ENCODE results near the gene WIZ. TPM values are rescaled to one million over a fixed set of nuclear protein-coding genes. Genes with fewer than 3 reads are reported as not detected.

The WIZ gene
- total and polyA plus RNA-seq, 9 of the 15 experiments (the other 6 are each of a cell fraction or from before 2014, with no cell fraction given): 0.06 to 37.5 (median 4.8) TPM

GRCh38 chr19:15445227-15445605, 4.5 kb downstream of the WIZ start (continued):
- TF ChIP-seq TAF1 (IDR thresholded peaks at IDR 0.05; ENCODE audit: control insufficient read depth, extremely low read depth, insufficient read depth, low read length, severe bottlenecking): no peak
- TF ChIP-seq SMARCE1 (IDR thresholded peaks at IDR 0.05): no peak
- no peak for TF ChIP-seq HMG20A (CRISPR knock-in tag; conservative IDR thresholded peaks at IDR 0.05)
- no peak for TF ChIP-seq DEAF1 (CRISPR knock-in tag; IDR thresholded peaks at IDR 0.05)

- WGBS (ENCODE audit: insufficient coverage, low coverage, missing lambda C conversion rate): 4% methylated on average over 15 of the region's 15 CpGs
- DNase-seq (ENCODE audit: extremely low read depth in 1 of 4, low spot score in 3 of 4) (no peak), FAIRE-seq (no peak), ATAC-seq (no peak)
- peaks cover 8 to 28% of the 10 kb centered on the region in 2 experiments for H3K4me1 ChIP-seq (replicated peaks in 1 of 2; ENCODE audit: control insufficient read depth in 2 of 2, insufficient read depth in 2 of 2, low read length in 2 of 2)
- H3K9me3 ChIP-seq (replicated peaks; ENCODE audit: control insufficient read depth, insufficient read depth, low read depth, low read length): no peaks in the 10 kb centered on the region
- intact Hi-C loops (cut with micrococcal nuclease) (no loop called here), in situ Hi-C loops (cut with MboI) (no loop called here)
- no peaks in the 10 kb centered on the region; the same call in 1 of the 2 replicates for H4K20me1 ChIP-seq (replicated peaks; ENCODE audit: control insufficient read depth, insufficient read depth, low read length)
- peaks cover 10 to 59% of the 10 kb centered on the region in 2 experiments; a peak in 3 of 5 replicates for H3K27me3 ChIP-seq (ENCODE audit: control insufficient read depth in 2 of 2, insufficient read depth in 2 of 2, low read length in 2 of 2)
- POLR2A ChIA-PET: no interaction called here
- no peak overlapping the region for H3K4me3 ChIP-seq
- no peak overlapping the region for H3K9ac ChIP-seq (ENCODE audit: insufficient read depth in 1 of 2, low read depth in 2 of 2, low read length in 2 of 2)
- H3K9me1 ChIP-seq (ENCODE audit: control insufficient read depth, insufficient read depth, low read length): no peaks in the 10 kb centered on the region
- H3K4me2 ChIP-seq (ENCODE audit: insufficient read depth, low read length): no peak overlapping the region
- CTCF ChIA-PET (ENCODE audit: low intra/inter-chr PET ratio): no interaction called here
- no peaks in the 10 kb centered on the region for H3K36me3 ChIP-seq (ENCODE audit: control insufficient read depth, insufficient read depth, low read length)
- no peaks in the 10 kb centered on the region for H3K79me2 ChIP-seq (ENCODE audit: control insufficient read depth, insufficient read depth, low read length)
- no TSS peak for BruUV-seq (replicated peaks)
- H3K27ac ChIP-seq (ENCODE audit: extremely low read depth, low read depth, low read length): no peak overlapping the region
- H2AFZ ChIP-seq (ENCODE audit: low read depth, low read length): no peak overlapping the region
- TF ChIP-seq BHLHE40 (IDR thresholded peaks at IDR 0.05; ENCODE audit: low read length): no peak
- no peak for TF ChIP-seq NFYB (IDR thresholded peaks at IDR 0.05; ENCODE audit: extremely low read depth, insufficient read length)
- TF ChIP-seq KDM1A (IDR thresholded peaks at IDR 0.05): no peak
- no peak for TF ChIP-seq ZFPM2 (CRISPR knock-in tag; IDR thresholded peaks at IDR 0.05)
- TF ChIP-seq ZNF134 (CRISPR knock-in tag; conservative IDR thresholded peaks at IDR 0.05): no peak
- TF ChIP-seq AFF1 (IDR thresholded peaks at IDR 0.05; ENCODE audit: low read depth in 1 of 2, partially characterized antibody in 2 of 2): no peak
- no peak for TF ChIP-seq SFPQ (IDR thresholded peaks at IDR 0.05; ENCODE audit: low read depth, low read length)
- TF ChIP-seq ZNF143 (CRISPR knock-in tag; IDR thresholded peaks at IDR 0.05): no peak
Observed at GRCh38 chr19:15444505-15445226, 5.1 kb downstream of the WIZ start.

All from K562 (cell line).